Mesothelial cell of epicardium (in vitro differentiated cells): ENCODE results near the gene TPSG1. TPM values are rescaled to one million over a fixed set of nuclear protein-coding genes. Genes with fewer than 3 reads are reported as not detected.

Source experiments
- DNase-seq, 2 experiments: peaks; one replicate each; pipeline ENCODE4 v3.0.0; 2021; ENCODE audit warnings: low spot score in 2 of 2; ENCODE audit not compliant: unreplicated experiment in 2 of 2
- H3K27ac Mint-ChIP-seq: 2 replicates; pipeline ENCODE4 v1.8.0; 2021; ENCODE audit warnings: mixed read lengths
- H3K27me3 Mint-ChIP-seq: 2 replicates; pipeline ENCODE4 v1.8.0; 2021; ENCODE audit warnings: low read depth, mixed read lengths
- H3K36me3 Mint-ChIP-seq: 2 replicates; pipeline ENCODE4 v1.8.0; 2021; ENCODE audit warnings: mixed read lengths
- H3K4me1 Mint-ChIP-seq: 2 replicates; pipeline ENCODE4 v1.8.0; 2021; ENCODE audit warnings: mixed read lengths
- H3K4me3 Mint-ChIP-seq: 2 replicates; pipeline ENCODE4 v1.8.0; 2021; ENCODE audit warnings: mild to moderate bottlenecking, moderate library complexity, mixed read lengths
- H3K9me3 Mint-ChIP-seq: 2 replicates; pipeline ENCODE4 v1.8.0; 2021; ENCODE audit warnings: mixed read lengths
- CTCF ChIP-seq: fragments of 200-600 bp; sonication (generic); IDR thresholded peaks from one replicate; pipeline ENCODE4 v1.5.0; 2021; ENCODE audit warnings: antibody characterized with exemption; ENCODE audit not compliant: unreplicated experiment
- total RNA-seq: library from RNA; stranded (reverse); gene quantifications from 3 replicates; pipeline ENCODE4 v1.2.1, GENCODE V29; 2021

The TPSG1 gene
- total RNA-seq, 1 donor from 2014 or later, result not detected

GRCh38 chr16:1182950-1183907, 41.8 kb downstream of the TPSG1 start:
- Mint-ChIP-seq H3K9me3 (no peaks in the 10 kb centered on the region), H3K4me3 (no peak overlapping the region), H3K27ac (no peak overlapping the region), H3K36me3 (peaks cover 3% of the 10 kb centered on the region), H3K27me3 (no peaks in the 10 kb centered on the region), H3K4me1 (peaks cover 6% of the 10 kb centered on the region)
- TF ChIP-seq CTCF, result no peak
- DNase-seq, result peak in 1 of 2 experiments; percentile 56

GRCh38 chr16:1182316-1182671, 42.8 kb downstream of the TPSG1 start:
- Mint-ChIP-seq H3K27me3 (no peaks in the 10 kb centered on the region), H3K36me3 (peaks cover 3% of the 10 kb centered on the region), H3K4me1 (peaks cover 6% of the 10 kb centered on the region), H3K27ac (no peak overlapping the region), H3K9me3 (no peaks in the 10 kb centered on the region), H3K4me3 (no peak overlapping the region)
- DNase-seq, result no peak
- TF ChIP-seq CTCF, result no peak

- Mint-ChIP-seq H3K27me3 (no peaks in the 10 kb centered on the region), H3K27ac (no peak overlapping the region), H3K36me3 (peaks cover 3% of the 10 kb centered on the region), H3K9me3 (no peaks in the 10 kb centered on the region), H3K4me1 (peaks cover 6% of the 10 kb centered on the region), H3K4me3 (no peak overlapping the region)
- DNase-seq, result no peak
- no peak for TF ChIP-seq CTCF
These were observed 43.4 kb downstream of the TPSG1 start for GRCh38 chr16:1181404-1182315.

- no peaks in the 10 kb centered on the region for H3K27me3 Mint-ChIP-seq
- H3K4me1 Mint-ChIP-seq, result peaks cover 6% of the 10 kb centered on the region
- TF ChIP-seq CTCF, result no peak
- H3K27ac Mint-ChIP-seq, result no peak overlapping the region
- no peak overlapping the region for H3K4me3 Mint-ChIP-seq
- H3K9me3 Mint-ChIP-seq, result no peaks in the 10 kb centered on the region
- no peak for DNase-seq
- H3K36me3 Mint-ChIP-seq, result no peaks in the 10 kb centered on the region
These were observed 44.3 kb downstream of the TPSG1 start for GRCh38 chr16:1180549-1181403.

- H3K27ac Mint-ChIP-seq, result no peak overlapping the region
- no peak overlapping the region for H3K4me3 Mint-ChIP-seq
- no peaks in the 10 kb centered on the region for H3K36me3 Mint-ChIP-seq
- H3K27me3 Mint-ChIP-seq, result no peaks in the 10 kb centered on the region
- TF ChIP-seq CTCF, result no peak
- no peaks in the 10 kb centered on the region for H3K9me3 Mint-ChIP-seq
- peaks cover 6% of the 10 kb centered on the region for H3K4me1 Mint-ChIP-seq
- DNase-seq, result no peak
These were observed 46.7 kb downstream of the TPSG1 start for GRCh38 chr16:1178295-1178910.
